ENCODE results near the gene DBX1.
"Not testable (repeated sequence)": the region's sequence is repeated elsewhere in the genome, so short reads cannot be mapped to it uniquely, and the experiment has no call there.

The DBX1 gene

GRCh38 chr11:20160425-20161229, at the start of gene DBX1:
TSS of gene DBX1 (minus strand) at chr11:20160475. CDS start at chr11:20160324, 151 bp downstream.
- no peak for DNase-seq

GRCh38 chr11:20208622-20209111, 48.4 kb upstream of the DBX1 start:
- DNase-seq: no peak

GRCh38 chr11:20207781-20208621, 47.7 kb upstream of the DBX1 start:
- no peak for DNase-seq

- DNase-seq: no peak
These were observed 45.5 kb upstream of the DBX1 start for GRCh38 chr11:20205807-20206206.

- DNase-seq: no peak
These were observed 44.4 kb upstream of the DBX1 start for GRCh38 chr11:20204681-20205080.

- no peak for DNase-seq
These were observed 43.6 kb upstream of the DBX1 start for GRCh38 chr11:20203831-20204230.

- DNase-seq: no peak
These were observed 41.0 kb upstream of the DBX1 start for GRCh38 chr11:20201231-20201630.

- not testable (repeated sequence) for DNase-seq
These were observed 40.2 kb upstream of the DBX1 start for GRCh38 chr11:20200331-20200955.

- DNase-seq: no peak
These were observed 37.6 kb upstream of the DBX1 start for GRCh38 chr11:20197881-20198280.

GRCh38 chr11:20194470-20194869, 34.2 kb upstream of the DBX1 start:
- no peak for DNase-seq

GRCh38 chr11:20193307-20193706, 33.0 kb upstream of the DBX1 start:
- DNase-seq: no peak

GRCh38 chr11:20192641-20193040, 32.4 kb upstream of the DBX1 start:
- no peak for DNase-seq

GRCh38 chr11:20192151-20192550, 31.9 kb upstream of the DBX1 start:
- DNase-seq: no peak

GRCh38 chr11:20178976-20179375, 18.7 kb upstream of the DBX1 start:
- DNase-seq: no peak

GRCh38 chr11:20177136-20177535, 16.9 kb upstream of the DBX1 start:
- no peak for DNase-seq

GRCh38 chr11:20172721-20173447, 12.6 kb upstream of the DBX1 start:
- no peak for DNase-seq

GRCh38 chr11:20163783-20164481, 3.7 kb upstream of the DBX1 start:
- DNase-seq: no peak

- no peak for DNase-seq
These were observed 2.8 kb upstream of the DBX1 start for GRCh38 chr11:20162824-20163782.

GRCh38 chr11:20161923-20162744, 1.9 kb upstream of the DBX1 start:
- DNase-seq: no peak
